Calu3 (cell line): ENCODE results near the gene ACOT9. TPM values are rescaled to one million over a fixed set of nuclear protein-coding genes. Genes with fewer than 3 reads are reported as not detected.
"Not testable (repeated sequence)": the region's sequence is repeated elsewhere in the genome, so short reads cannot be mapped to it uniquely, and the experiment has no call there.

Experiments used
- BruUV-seq: library from RNA; stranded (reverse); fragments of 400-500 nt; replicated peaks from 2 replicates; lab custom pipeline; 2021; lab: Mats Ljungman, UMichigan
- CTCF ChIA-PET: fragments of 300-600 bp; sonication (Branson Sonifier 250); formaldehyde crosslinking; loops from one replicate; lab custom pipeline; 2022; ENCODE audit warnings: antibody characterized with exemption; lab: Charles Lee
- DNase-seq: peaks from one replicate; pipeline ENCODE4 v3.0.0; 2022
- H3K27ac Mint-ChIP-seq: one replicate; pipeline ENCODE4 v1.8.0; 2022; ENCODE audit warnings: mixed read lengths; ENCODE audit not compliant: unreplicated experiment
- H3K27me3 Mint-ChIP-seq: one replicate; pipeline ENCODE4 v1.8.0; 2022; ENCODE audit warnings: mixed read lengths; ENCODE audit not compliant: unreplicated experiment
- H3K36me3 Mint-ChIP-seq: one replicate; pipeline ENCODE4 v1.8.0; 2022; ENCODE audit warnings: mild to moderate bottlenecking, moderate library complexity, mixed read lengths; ENCODE audit not compliant: insufficient read depth, unreplicated experiment
- H3K4me1 Mint-ChIP-seq: one replicate; pipeline ENCODE4 v1.8.0; 2022; ENCODE audit warnings: mild to moderate bottlenecking, low read depth, mixed read lengths; ENCODE audit not compliant: unreplicated experiment
- H3K4me3 Mint-ChIP-seq: one replicate; pipeline ENCODE4 v1.8.0; 2022; ENCODE audit warnings: mild to moderate bottlenecking, low read depth, moderate library complexity, mixed read lengths; ENCODE audit not compliant: unreplicated experiment
- H3K9me3 Mint-ChIP-seq: one replicate; pipeline ENCODE4 v1.8.0; 2022; ENCODE audit warnings: low read depth, mixed read lengths; ENCODE audit not compliant: unreplicated experiment
- CTCF ChIP-seq: fragments of 200-600 bp; IDR thresholded peaks from one replicate; pipeline ENCODE4 v1.8.0; 2022; ENCODE audit warnings: antibody characterized with exemption; ENCODE audit not compliant: unreplicated experiment
- intact Hi-C: fragments of 100-400 bp; cut with micrococcal nuclease; formaldehyde crosslinking; loops from one replicate; pipeline ENCODE4 v1.10.0; 2022; ENCODE audit not compliant: unreplicated experiment
- total RNA-seq: library from RNA; stranded (reverse); gene quantifications from 2 replicates; pipeline ENCODE4 v1.2.3, GENCODE V29; 2022

The ACOT9 gene
- total RNA-seq, 1 experiment from 2014 or later, result 49.6 TPM

- Mint-ChIP-seq H3K36me3 (peaks cover 47% of the 10 kb centered on the region), H3K27ac (no peak overlapping the region), H3K4me3 (no peak overlapping the region), H3K27me3 (no peaks in the 10 kb centered on the region), H3K4me1 (no peaks in the 10 kb centered on the region), H3K9me3 (no peaks in the 10 kb centered on the region)
- no peak for DNase-seq
- no peak for TF ChIP-seq CTCF
- intact Hi-C loops, result no loop called here
- CTCF ChIA-PET, result no interaction called here
- BruUV-seq, result no TSS peak
Measured at GRCh38 chrX:23704673-23705206, 38.3 kb downstream of the ACOT9 start.

- CTCF ChIA-PET, result interaction anchor here (0.7 kb wide), 1 partner anchor 202 kb away, joined by 4 read pairs; no protein-coding TSS in a partner anchor
- no peaks in the 10 kb centered on the region for H3K4me1 Mint-ChIP-seq
- BruUV-seq, result no TSS peak
- no peaks in the 10 kb centered on the region for H3K9me3 Mint-ChIP-seq
- no peak for TF ChIP-seq CTCF
- H3K27me3 Mint-ChIP-seq, result no peaks in the 10 kb centered on the region
- DNase-seq, result no peak
- intact Hi-C loops, result no loop called here
- no peak overlapping the region for H3K4me3 Mint-ChIP-seq
- peaks cover 30% of the 10 kb centered on the region for H3K36me3 Mint-ChIP-seq
- H3K27ac Mint-ChIP-seq, result no peak overlapping the region
Measured at GRCh38 chrX:23699636-23700194, 43.4 kb downstream of the ACOT9 start.

GRCh38 chrX:23694606-23695005 lies 48.5 kb downstream of the ACOT9 start:
- no TSS peak for BruUV-seq
- intact Hi-C loops, result loop anchor here (1.0 kb wide), 1 partner anchor 208 kb away; no protein-coding TSS in a partner anchor
- no peaks in the 10 kb centered on the region for H3K9me3 Mint-ChIP-seq
- CTCF ChIA-PET, result interaction anchor here (0.6 to 1.3 kb wide), 2 partner anchors 119 to 207 kb away, joined by 3 to 6 read pairs; no protein-coding TSS in a partner anchor
- no peaks in the 10 kb centered on the region for H3K4me1 Mint-ChIP-seq
- H3K27ac Mint-ChIP-seq, result no peak overlapping the region
- H3K4me3 Mint-ChIP-seq, result no peak overlapping the region
- peak; percentile 46 for TF ChIP-seq CTCF
- peak; percentile 24 for DNase-seq
- no peaks in the 10 kb centered on the region for H3K27me3 Mint-ChIP-seq
- no peaks in the 10 kb centered on the region for H3K36me3 Mint-ChIP-seq

GRCh38 chrX:23692166-23692565 lies 50.9 kb downstream of the ACOT9 start:
- no peak for TF ChIP-seq CTCF
- intact Hi-C loops, result no loop called here
- CTCF ChIA-PET, result interaction anchor here (1.2 kb wide), 1 partner anchor 209 kb away, joined by 3 read pairs; no protein-coding TSS in a partner anchor
- no peak for DNase-seq
- no TSS peak for BruUV-seq
- H3K36me3 Mint-ChIP-seq, result peaks cover 1% of the 10 kb centered on the region
- no peak overlapping the region for H3K4me3 Mint-ChIP-seq
- H3K4me1 Mint-ChIP-seq, result no peaks in the 10 kb centered on the region
- H3K27me3 Mint-ChIP-seq, result no peaks in the 10 kb centered on the region
- H3K9me3 Mint-ChIP-seq, result no peaks in the 10 kb centered on the region
- H3K27ac Mint-ChIP-seq, result no peak overlapping the region

GRCh38 chrX:23676486-23676885 lies 66.6 kb downstream of the ACOT9 start:
- H3K4me1 Mint-ChIP-seq, H3K4me3 Mint-ChIP-seq, H3K27me3 Mint-ChIP-seq, H3K9me3 Mint-ChIP-seq, H3K27ac Mint-ChIP-seq, H3K36me3 Mint-ChIP-seq, intact Hi-C loops, BruUV-seq, DNase-seq: not testable (repeated sequence)
- CTCF ChIA-PET, result interaction anchor here (0.6 kb wide), 1 partner anchor 269 kb away, joined by 4 read pairs; no protein-coding TSS in a partner anchor
